SKM-1 (cell line): ENCODE data around the gene DNALI1.
A peak's percentile ranks its signal among the peaks of the same experiment; 100 is the strongest.

Source experiments
- DNase-seq: peaks from one replicate; lab custom pipeline; 2025; ENCODE audit not compliant: unreplicated experiment; lab: John Stamatoyannopoulos, UW

DNALI1 gene

DNA sequence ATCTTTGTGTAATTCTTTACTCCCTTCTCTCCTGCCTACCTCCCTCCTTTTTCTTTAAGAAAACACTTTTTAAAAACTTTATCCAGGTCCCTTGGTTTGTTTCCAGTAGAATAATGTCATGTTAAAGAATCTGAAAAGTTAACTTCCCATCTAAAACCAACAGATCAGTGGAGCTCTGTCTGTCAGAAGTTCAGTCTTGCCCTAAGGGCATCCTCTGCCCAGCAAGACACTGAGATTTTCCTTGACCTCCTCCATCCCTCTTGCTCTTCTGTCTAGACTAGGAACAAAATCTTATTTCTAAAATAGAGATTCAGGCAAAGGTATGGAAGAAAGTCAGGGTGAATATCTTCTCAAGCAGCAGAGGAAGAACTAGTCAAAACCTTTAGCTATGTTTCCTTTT, 44.7 kb downstream of the DNALI1 start:
- DNase-seq = no peak

DNA sequence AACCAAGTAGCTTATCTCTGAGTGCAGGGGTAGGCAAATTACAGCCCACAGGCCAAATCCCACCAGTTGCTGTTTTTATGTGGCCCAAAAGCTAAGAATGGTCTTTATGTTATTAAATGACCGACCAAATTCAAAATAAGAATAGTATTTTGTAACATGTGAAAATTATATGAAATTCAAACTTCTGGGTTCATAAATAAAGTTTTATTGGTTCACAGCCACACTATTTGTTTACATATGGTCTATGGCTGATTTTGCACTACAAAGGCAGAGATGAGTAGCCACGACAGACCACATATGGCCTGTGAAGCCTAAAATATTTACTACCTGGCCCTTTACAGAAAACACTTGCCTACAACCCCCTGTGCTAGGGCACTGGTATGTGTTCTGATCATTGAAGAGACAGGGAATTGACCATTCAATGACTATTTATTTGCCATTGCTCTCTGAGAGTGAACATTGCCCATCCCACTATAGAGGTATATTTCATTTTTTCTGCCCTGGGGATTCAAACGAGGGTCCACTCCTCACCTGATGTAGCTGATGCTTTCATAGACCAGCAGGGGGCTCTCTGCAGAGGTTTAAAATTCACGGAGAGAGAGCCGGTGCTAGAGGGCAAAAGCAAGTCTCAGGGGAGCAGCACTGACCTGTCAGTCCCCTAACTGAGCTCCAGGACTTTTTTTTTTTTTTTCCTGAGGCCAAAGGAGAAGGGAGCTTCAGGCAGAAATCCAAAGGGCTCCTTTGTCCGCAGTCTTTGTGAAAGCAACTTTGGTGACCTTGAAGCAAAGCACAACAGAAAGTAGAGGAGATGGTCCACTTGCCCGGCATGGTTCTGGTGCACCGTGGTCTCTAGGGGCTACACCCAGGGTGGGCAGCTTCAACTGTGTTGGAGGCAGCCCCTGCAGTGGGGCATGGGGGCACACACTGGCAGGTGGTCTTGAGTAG, 46.3 kb downstream of the DNALI1 start:
- peak; percentile 15 for DNase-seq

DNA sequence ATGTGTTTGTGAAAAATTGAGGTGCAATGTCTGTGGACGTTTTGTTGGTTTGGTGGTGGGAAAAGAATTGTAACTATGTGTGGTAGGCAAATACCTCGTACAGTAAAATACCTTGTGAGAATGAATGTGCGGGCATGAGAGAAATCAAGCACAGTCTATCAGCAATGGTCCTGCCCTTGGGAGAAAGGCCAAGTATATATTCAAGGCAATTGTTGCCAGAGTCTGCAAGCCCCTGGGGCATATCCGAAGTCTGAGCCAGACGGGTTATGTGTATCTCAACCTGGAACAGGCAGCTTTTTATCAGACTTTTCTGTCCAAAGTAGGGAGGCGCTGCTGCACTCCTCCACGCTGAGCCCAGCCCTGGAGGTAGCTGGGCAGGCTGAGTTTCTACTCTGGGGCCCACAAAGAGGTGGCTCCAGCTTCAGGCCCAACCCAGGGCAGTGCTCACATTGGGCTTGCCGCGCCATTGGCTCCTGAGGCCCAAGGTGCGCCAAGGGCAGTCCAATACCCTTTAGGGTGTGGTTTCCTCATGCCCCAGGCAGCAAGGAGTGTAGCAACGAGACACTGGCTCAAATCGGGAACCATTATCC, 48.4 kb downstream of the DNALI1 start:
- DNase-seq = no peak

DNA sequence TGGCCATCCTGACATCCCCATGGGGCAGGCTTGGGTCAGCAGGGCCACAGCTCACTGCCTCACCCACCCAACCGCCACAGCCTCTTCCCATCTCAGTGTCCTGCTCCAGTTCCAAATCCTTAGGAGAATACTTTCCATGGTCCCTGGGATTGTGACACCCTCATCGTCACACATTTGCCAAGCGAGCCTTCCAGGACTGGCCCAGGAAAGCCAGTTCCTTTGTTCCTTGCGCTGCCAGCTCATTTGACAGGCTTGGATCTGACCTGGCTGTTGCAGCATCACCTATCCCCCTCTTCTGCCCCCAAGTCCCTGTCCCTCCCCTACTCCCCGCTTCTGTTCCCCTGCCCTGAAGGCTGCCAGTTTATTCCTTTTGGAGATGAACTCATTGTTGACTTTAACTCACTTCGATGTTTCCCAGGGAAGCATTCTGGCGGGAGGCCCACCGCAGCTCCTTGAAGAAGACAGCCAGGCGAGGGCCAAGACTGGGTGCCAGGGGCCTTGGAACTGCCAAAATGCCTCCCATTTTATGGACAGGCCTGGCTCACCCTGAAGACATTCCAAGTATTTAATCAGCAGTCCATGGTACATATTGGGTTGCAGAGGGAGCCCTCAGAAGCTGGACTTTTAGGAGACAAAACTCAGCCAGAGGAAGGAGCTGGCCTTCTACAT, 49.2 kb downstream of the DNALI1 start:
- DNase-seq = no peak

DNA sequence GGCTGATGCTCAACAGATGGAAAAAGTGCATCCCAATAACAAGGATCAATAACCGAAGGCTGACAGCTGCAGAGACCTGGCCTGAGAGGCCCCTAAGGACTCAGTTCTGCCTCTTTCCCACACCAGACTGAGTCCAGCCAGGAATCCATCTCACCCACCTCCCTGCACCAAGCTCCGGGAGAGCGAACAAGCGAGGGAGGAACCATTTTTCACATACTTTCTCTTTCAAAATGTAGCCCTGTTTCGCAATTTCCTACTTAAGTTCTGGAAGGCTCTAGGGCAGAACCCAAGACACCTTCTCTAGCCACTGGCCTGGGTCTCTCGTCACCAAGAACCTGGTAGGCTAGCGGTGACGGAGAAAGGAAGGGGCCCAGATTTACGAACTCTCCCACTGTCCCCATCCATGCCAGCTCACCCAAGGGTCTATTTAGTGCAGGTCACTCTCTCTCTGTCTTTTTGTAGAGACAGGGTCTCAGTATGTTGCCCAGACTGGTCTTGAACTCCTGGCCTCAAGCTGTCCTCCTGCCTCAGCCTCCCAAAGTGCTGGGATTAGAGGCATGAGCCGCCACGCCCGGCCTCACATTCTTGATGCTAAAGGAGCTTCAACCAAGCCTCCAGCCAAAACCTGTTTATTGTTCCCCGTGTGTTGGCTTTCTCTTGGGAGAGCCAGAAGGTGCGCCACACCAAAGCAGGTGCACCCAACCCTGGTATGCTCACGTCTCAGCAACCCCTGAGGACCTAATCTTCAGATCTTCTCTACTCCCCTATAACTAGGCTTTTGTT, 49.9 kb downstream of the DNALI1 start:
- no peak for DNase-seq

DNA sequence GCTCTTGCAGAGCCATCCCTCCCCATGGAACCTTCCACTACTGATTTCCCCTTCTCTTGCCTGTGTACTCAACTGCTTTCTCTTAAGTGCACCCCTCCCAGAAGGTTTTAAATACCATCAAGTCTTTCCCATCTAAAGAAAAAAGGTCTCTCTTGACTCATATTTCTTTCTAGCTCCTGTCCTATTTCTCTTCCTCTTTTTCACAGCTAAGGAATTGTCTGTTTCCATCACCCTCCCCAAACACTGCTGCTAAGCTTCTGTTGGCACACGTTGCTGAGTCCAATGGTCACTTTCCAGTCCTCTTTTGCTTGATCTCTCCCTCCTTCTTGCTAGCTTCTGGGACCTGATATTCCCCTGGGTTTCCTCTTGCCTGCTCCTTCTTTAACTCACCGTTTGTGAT, 52.3 kb downstream of the DNALI1 start:
- DNase-seq = no peak

DNA sequence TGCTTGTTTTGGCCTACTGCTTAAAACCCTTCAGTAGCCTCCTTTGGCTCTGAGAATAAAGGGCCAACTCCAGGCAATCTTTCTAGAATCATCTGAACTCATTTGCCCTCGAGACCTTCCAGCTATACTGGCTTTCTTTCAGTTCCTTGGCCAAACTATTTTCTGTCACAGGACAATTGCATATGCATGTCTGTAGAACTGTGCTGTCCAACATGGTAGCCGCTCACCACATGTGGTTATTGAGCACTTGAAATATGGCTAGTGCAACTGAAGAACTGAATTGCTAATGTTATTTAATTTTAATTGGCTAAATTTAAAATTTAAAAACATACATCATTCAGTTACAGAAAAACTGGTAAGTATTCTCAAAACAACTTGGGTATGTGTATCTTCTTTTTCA, 53.3 kb downstream of the DNALI1 start:
- no peak for DNase-seq

DNA sequence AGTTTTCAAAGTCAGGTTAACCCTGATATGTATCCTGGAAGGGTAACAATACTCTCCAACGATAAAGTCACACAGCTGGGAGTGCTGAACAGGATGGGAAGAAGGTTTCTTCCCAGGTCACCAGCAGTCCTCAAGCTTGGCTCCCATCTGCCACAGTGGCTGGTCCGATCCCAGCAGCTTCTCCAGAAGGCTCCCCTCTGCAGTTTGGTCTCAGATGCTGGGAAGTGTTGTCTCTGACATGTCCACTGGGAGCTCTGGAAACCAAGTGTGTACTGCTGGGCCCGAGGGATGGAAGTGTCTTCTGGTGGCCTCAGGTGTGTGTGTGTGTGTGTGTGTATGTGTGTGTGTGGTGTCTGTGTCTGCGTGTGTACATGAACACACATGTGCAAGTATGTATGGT, 55.4 kb downstream of the DNALI1 start:
- no peak for DNase-seq

DNA sequence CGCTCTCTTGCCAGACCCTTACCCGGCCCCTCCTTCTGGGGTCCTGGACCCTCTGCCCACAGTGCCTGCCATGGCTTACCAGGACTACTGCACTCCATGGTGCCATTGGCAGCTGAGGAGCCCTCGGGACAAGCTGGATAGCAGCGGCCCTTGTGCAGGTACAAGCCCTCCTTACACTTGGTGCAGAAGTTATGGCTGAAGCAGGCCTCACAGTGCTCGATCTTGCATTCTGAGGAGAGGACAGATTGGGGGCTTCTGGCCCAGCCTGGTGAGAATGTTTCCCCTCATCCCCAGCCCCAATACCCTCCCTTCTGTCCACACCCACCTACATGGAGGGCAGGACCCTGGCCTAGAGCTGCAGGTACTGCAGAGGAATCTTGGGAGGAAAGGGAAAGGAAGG, 57.4 kb downstream of the DNALI1 start:
- no peak for DNase-seq

DNA sequence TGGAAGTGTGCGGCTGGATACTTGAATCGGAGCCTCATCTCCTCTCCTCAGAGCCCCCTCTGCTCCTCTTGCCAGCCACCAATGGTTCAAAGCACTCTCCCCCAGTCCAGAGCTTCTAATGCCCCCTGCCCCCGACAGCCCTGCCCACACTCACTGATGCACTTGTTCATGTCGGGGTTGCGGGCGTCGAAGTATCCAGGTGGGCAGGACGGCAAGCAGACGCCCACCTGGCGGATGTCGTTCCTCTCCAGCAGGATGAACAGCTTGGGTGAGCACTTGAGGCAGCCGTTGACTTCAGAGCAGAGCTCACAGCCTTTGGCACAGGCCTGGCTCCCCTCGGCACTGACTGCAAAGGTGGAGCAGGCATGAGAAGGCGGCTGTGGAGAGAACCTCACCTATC, 59.6 kb downstream of the DNALI1 start:
- no peak for DNase-seq
